GM18502 (cell line): ENCODE data around the gene TMEM114.
"Not testable (repeated sequence)": the region's sequence is repeated elsewhere in the genome, so short reads cannot be mapped to it uniquely, and the experiment has no call there.

Experiments
- ATAC-seq: cut with Tn5 transposase; IDR thresholded peaks from one replicate; pipeline ENCODE4 v1.9.1; 2021; ENCODE audit warnings: mild to moderate bottlenecking; ENCODE audit not compliant: unreplicated experiment, poor library complexity

Gene TMEM114

DNA sequence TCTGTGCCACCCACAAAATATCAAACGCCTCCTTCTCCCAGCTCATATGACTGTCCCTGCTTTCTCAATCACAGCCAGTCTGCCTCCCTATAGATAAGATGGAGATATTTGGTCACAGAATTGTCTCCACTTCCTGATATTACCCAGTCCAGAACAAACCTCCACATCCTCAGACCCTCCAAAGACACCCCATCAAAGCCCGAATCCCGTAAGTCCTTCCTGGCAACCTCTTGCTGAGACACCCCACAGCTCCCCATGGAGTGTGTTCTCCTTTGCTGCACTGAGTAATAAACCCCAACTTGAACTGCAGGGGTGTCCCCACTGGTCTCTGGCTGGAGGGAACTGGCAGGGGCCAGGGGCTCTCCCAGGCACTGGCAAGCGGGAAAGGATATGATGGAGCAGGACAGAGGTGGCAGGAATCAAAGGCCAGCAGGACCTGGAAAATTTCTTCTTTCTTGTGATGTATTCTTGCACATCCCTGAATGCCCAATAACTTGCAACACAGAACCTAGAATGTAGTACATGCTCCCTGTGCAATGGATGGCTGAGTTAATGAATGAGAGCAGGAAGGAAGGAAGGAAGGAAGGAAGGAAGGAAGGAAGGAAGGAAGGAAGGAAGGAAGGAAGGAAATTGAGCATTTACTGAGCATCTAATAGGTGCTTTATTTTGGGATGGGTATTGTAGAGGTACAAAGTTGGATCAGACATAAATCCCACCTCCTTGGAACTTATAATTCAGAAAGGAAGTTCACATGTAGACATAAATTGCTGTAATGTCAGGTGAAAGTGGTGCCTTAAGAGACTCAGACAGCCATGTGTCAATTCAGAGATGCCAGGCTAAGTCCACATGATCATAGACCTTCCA is 13.9 kb downstream of the TMEM114 start:
- ATAC-seq, result no peak

DNA sequence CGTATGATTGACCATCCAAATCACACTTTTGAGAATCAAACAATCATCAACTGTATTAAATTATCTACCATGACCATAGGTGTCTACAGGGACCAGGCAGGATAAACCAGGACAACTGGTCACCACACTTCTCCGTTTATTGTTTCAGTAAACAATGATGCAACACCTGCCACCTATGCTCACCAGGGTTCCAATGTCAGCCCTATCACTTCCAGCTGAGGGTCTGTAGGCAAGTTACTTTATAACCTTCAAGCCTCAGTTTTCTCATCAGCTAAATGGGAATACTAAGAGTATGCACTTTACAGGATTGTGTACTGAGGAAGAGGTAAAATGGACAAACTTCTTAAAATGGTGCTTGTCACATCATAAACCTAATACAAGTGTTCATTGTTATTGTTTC is 14.9 kb downstream of the TMEM114 start:
- ATAC-seq, result no peak

DNA sequence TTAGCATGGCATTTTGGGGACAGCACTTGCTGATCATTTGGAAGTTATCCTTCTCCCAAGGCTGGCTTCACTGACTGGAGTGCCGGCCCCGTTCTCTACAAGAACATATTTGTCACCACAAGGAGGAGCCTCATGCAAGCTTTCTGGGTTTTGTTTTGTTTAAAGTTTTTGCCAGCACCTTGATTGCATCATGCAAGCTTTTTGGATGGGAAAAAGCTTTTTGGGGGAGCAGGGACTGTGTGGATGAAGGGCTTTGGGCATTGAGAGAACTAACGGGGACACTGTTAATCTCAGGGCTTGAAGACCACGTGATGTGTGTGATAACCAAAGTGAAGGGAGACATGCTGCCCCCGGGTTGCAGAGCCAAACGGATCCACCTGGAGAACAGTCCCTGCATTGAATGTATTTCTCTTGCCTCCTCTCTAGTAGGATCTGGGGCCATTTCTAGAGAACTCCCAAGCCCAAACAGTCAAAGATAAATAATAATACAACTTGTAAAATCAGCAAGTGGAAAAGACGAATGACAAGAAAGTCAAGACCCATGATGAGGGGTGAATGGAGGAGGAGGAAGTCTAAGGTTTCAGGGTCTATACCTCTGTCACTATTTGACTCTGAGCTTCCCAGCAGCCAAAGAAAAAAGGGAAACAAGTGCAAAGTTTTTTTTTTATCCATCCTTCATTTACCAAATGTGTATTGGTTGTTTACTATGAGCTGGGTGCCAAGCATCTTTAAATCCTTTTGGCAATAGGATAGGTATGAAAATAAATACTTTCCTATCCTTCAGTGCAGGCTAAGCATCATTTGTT is 17.2 kb downstream of the TMEM114 start:
- ATAC-seq, result no peak

DNA sequence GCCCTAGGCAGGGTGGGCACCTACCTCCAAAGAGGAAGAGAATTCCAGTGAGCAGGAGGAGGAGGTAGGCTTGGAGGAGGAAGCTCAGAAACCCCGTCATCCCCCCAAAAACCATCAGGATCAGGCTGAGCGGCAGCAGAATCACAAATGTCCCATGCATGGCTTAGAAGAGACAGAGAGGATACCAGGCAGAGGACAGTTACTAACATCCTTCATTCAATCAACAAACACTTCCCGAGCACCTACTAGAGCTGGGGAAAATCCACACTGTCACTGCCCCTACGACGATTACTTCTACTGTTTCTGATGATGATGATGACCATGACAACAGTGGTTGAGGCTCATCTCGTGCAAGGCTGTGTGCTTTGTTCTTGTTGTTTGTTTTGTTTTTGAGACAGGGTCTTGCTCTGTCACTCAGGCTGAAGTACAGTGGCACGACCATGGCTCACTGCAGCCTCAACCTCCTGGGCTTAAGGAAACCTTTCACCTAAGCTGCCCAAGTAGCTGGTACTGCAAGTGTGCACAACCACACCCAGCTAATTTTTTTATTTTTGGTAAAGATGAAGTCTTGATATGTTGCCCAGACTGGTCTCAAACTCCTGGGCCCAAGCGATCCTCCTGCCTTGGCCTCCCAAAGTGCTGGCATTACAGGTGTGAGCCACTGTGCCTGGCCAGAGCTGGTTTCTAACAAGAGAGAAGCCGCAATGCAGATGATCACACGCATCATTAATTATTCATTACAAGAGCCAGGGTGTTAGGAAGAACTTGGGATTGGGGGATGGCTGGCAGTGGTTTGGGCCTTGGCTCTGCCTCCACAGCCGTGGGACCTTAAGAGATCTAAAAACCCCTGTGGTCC is 18.0 kb downstream of the TMEM114 start:
- ATAC-seq, result no peak

DNA sequence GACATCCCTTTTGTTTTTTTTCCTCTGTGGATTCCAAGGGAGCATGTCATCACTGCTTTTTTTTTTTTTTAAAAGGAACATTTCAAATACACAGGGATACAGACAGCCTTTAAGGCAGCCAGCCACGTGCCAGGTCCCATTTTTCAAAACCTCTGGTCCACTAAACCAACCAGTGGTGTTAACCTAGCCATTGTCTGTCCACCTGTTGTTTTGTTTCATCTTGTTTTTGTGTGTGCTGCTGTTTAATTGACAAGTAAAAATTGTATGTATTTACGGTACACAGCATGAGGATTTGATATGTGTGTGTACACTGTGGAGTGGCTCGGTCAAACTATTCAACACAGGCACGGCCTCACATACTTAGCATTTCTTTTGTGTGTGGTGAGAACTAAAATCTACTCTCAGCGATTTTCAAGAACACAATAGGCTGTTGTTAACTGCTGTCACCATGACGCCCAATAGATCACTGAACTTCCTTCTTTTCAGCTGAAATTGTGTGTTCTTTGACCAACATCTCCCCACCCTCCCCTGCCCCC is 19.2 kb downstream of the TMEM114 start:
- ATAC-seq, result no peak

DNA sequence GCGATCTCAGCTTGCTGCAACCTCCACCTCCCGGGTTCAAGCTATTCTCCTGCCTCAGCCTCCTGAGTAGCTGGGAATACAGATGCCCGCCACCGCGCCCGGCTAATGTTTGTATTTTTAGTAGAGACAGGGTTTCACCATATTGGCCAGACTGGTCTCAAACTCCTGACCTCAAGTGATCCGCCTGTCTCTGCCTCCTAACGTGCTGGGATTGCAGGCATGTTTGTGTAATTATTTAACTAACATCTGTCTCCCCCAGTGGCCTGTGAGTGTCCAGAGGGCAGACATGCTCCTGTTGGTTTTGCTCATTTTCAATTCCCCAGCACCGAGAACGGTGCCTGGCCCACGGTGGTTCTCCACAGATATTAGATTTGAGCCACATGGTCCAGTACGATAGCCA is 19.9 kb downstream of the TMEM114 start:
- ATAC-seq, result not testable (repeated sequence)

DNA sequence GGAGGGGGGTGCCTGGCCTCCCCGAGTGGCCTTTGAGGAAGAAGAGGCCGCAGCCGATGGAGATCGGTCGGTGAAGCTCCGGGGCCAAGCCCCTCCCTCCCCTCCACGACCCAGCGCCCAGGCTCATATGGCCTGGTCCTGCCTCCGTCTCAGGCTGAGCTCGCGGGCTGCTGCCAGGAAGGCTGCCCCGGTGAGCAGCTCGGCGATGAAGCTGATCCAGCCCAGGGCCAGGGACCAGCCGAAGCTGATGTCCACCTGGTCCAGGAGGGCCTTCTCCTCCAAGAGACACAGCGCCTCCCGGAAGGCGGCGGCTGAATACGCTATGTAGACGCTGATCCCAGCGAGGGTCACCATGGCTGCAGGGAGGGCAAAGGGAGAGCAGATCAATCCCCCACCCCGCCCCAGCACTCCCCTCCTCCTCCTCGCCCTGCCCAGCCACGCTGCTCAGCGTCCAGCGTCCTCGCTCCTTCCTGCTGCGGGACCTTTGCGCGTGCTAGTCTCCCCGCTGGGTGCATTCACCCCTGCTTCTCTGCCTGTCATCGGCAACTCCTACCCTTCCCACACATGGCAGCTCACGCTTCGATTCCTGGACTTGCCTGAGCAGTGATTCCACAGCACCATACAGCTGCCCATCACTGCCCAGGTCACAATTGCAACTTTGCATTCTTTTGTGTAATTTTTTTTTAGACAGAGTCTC is 20.5 kb downstream of the TMEM114 start:
- ATAC-seq, result no peak

DNA sequence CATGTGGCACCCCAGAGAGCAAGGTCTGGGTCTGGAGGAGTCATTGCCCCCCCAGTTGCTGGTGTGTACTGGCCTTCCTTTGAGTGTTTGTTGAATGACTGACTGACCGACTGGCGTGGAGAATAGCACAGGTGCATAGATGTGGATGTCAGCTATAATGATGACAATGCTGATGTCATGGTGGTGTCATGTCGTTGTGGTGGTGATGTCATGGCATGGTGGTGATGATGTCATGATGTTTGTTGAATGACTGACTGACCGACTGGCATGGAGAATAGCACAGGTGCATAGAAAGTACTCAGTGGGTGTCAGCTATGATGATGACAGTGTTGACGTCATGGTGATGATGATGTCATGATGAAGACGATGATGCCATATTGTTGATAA is 22.1 kb downstream of the TMEM114 start:
- no peak for ATAC-seq

DNA sequence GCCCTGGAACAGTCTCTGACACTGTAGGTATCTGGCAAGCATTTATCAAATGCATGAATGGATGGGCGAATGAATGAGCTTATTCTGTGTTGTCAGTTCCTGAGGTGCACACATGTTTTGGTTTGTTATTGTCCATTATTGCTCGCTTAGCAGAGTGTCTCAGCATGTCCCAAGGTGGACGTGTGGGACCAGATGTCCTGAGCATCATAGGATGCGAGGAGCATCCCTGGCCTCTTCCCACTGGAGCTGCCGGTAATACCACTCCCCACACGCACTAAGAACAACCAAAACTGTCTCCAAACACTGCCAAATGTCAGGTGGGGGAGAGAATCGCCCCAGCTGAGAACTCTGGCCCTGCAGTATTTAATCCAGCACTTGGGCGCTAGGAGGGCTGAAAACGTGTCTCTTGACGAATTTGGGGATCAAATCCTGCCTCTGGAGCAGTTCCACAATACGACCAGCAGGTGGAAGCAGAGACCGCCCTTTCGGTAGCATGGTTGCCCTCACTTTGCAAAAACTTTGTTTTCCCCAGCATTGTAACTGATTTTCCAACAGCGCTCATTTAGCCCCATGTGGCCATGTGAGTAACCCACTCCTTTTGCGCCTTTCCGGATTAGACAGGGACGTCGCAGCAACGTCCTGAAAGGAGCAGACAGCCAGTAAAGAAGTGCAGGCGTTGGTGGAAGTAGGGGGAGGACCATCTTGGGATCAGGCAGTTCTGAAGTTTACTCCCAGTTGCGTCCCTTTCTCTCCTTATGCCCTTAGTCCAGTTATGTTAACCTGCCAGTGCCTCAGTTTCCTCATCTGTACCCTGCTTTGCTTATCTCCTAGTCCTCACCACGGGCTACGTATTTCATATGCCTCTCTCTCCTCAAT is 22.7 kb downstream of the TMEM114 start:
- peak; percentile 95 for ATAC-seq

DNA sequence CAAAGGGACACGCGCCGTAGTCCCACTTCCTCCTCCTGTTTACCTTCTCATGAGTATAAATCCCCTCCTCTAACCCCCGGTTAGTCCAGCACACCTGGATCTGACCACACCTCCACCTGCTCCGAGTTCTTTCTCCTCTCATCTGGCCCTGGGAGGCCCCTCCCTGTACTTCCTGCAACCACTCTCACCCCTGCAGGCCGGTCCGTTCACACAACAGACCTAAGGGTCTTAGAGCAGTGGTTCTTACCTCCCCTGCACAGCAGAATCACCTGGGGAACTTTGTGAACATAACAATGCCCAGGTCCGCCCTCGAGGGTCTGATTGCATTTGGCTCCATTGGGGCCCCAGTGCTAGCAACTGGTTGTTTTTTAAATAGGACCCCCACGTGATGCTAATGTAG is 24.8 kb downstream of the TMEM114 start:
- ATAC-seq, result no peak

DNA sequence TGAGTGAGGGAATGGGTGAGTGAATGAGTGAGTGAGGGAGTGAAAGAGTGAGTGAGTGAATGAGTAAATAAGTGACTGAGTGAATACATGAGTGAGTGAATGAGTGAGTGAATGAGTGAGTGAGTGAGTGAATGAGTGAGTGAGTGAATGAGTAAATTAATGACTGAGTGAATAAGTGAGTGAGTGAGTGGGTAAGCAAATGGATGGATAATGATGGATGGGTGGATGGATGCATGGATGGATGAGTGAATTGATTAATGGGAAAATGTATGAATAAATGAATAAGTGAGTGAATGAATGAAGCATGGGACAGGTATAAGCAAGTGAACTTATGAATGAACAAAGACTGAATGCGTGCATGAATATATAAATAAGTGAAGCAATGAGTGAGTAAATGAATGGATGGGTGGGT is 25.4 kb downstream of the TMEM114 start:
- ATAC-seq, result no peak

DNA sequence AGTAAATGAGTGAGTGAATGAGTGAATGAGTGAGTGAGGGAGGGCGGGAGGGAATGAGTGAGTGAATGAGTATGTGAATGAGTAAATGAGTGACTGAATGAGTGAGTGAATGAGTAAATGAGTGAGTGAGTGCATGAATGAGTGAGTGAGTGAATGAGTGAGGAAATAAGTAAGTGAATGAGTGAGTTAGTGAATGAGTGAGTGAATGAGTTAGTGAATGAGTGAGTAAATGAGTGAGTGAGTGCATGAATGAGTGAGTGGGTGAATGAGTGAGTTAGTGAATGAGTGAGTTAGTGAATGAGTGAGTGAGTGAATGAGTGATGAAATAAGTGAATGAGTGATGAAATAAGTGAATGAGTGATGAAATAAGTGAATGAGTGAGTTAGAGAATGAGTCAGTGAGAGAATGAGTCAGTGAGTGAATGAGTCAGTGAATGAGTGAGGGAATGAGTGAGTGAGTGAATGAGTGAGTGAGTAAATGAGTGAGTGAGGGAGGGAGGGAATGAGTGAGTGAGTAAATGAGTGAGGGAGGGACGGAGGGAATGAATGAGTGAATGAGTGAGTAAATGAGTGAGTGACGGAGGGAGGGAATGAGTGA is 26.3 kb downstream of the TMEM114 start:
- not testable (repeated sequence) for ATAC-seq

DNA sequence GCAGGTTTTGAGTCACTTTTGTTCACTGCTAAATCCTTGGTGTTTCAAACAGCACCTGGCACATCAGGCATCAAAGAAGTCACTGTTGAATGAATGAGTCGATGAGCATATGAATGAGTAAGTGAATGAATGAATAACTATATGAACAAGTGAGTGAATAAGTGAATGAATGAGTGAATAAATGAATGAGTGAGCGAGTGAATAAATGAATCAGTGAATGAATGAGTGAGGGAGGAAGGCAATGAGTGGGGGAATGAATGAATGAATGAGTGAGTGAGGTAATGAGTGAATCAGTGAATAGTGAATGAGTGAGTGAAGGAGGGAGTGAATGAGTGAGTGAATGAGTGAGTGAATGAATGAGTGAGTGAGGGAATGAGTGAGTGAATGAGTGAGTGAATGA is 28.8 kb downstream of the TMEM114 start:
- ATAC-seq, result no peak

DNA sequence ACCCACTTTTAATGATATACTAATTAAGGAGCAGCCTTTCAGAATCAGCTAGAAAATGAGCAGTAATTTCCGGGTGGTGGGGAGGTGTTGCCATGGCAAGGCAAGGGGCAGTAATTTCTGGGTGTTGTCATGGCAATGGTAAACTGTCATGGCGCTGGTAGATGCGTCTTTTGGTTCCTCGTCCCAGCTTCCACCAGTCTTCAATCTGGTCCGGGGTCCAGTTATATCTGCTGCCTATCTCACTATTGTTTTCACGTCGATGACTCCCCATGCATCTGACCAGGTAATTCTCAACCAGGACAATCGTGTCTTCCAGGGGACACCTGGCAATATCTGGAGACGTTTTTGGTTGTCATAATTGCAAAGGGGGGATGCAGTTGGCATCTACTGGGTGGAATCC is 34.9 kb downstream of the TMEM114 start:
- no peak for ATAC-seq

DNA sequence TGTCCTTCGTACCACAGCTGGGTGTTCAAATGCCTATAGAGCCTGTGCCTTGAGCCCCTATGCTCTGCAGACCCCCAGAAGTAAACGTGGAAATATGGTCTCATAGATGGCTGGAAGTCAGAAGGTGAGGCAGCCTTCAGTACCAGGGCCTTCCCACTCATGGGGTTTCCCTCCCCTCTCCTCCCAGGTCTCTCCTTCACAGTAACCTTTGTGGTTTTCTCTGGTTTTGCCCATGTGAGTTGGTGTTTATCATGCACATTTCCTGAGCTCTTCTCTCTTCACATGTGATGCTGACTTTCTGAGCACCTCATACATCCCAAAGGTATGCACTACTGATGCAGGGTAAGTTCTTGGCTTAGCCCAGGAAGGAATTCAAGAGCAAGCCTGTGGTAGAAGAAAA is 35.4 kb downstream of the TMEM114 start:
- ATAC-seq, result no peak

DNA sequence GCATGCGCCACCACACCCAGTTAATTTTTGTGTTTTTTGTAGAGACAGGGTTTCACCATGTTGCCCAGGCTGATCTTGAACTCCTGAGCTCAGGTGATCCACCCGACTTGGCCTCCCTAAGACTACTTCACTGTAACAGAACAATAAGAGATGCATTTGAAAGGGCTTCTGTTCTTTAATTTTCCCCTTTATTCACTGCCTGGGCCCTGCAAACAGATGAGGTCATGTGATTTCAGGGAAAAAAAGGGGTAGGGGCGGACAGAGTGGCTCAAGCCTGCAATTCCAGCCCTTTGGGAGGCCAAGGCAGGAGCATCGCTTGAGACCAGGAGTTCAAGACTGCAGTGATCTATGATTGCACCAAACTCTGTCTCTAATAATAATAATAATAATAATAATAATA is 36.3 kb downstream of the TMEM114 start:
- no peak for ATAC-seq

DNA sequence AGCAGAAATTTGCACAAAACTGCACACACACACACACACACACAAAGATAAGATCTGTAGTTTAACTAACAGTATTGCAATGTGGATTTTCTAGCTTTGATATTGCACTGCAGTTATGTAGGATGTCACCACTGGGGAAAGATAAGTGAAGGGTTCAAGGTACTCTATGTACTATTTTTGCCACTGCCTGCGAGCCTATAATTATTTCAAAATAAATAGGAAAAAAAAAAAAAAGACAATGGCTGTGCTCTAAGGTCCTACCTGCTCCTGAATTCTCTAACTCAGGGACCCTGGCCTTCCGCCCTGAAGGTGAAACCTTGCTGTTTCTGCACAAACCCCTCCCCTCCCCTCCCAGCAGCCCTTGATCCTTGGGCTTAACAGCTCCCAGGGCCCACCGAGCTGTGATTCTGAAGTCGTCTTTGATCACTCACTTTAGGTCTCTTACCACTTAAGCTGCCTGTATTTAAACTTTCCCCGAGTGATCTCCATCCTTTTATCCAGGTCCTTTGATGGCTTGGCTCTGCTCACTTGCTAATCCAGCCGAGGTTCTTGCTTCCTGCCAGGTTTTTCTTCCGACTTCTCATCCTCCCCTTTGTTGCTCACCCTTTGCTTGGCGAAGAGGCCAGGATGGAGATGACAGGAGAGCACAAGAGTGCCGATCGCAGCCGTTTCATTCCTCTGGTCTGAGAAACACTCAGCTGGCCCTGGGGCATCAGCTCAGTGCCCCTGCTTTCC is 37.7 kb downstream of the TMEM114 start:
- no peak for ATAC-seq
